CD4-positive, alpha-beta T cell treated with Interleukin-10 for 1 hour (primary cell): ENCODE results near the gene INTS1.

ENCODE experiments used
- DNase-seq: peaks from one replicate; pipeline ENCODE4 v3.0.0-alpha.2; 2020

INTS1 gene

DNA sequence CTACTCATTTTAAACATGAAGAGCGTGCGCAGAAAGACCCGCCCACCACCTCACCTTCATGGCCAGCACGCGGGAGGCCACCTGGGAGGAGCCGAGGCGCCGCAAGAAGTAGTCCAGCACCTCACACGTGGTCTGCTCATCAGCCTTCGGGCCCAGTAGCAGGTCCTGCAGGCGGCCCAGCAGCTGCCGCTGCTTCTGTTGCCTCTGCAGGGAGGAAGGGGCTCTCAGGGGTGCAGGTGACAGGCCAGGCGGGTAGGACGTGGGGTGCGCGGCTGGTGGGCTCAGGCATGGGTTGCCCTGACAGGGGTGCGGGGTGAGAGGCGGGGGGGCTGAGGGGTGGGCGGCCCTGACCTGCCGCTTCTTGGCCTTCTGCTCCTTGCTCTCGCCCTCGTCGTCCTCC is 17.6 kb downstream of the INTS1 start:
- DNase-seq, result no peak

DNA sequence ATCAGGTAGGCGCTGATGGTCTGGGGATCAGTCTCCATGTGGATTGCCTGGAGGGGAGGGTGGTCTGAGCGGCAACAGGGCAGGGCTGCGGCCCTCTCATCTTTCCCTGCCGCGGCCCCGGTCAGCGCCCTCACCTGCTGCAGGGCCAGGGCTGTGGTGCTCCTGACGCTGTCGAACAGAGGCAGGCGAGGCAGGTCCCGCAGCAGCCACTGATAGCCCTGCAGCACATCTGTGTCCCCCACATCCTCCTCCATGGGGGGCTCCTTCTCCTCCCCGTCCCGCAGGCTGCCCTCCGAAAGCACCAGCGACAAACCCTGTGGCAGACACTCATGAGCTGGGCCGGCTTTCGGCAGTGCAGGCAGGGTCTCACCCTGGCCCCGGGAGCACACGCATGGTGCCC is 19.0 kb downstream of the INTS1 start:
- no peak for DNase-seq

DNA sequence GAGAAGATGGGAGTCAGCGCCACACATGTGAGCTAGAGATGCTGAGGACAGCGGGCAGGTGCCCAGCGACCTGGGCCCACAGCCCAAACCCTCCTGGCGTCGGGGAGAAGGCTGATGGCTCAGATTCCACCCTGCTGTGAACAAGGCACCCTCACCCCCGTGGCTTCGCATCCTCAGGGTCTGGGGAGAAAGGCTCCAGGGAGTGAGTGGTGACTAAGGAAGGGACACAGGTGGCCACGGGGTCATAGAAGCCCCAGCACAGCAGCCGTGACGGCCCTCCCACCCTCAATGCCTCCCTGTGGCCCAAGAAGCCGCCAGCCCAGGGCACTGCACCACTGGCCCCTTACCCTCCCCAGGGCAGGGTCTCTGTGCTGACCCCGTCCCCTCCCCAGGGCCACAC is 19.6 kb downstream of the INTS1 start:
- DNase-seq, result no peak

DNA sequence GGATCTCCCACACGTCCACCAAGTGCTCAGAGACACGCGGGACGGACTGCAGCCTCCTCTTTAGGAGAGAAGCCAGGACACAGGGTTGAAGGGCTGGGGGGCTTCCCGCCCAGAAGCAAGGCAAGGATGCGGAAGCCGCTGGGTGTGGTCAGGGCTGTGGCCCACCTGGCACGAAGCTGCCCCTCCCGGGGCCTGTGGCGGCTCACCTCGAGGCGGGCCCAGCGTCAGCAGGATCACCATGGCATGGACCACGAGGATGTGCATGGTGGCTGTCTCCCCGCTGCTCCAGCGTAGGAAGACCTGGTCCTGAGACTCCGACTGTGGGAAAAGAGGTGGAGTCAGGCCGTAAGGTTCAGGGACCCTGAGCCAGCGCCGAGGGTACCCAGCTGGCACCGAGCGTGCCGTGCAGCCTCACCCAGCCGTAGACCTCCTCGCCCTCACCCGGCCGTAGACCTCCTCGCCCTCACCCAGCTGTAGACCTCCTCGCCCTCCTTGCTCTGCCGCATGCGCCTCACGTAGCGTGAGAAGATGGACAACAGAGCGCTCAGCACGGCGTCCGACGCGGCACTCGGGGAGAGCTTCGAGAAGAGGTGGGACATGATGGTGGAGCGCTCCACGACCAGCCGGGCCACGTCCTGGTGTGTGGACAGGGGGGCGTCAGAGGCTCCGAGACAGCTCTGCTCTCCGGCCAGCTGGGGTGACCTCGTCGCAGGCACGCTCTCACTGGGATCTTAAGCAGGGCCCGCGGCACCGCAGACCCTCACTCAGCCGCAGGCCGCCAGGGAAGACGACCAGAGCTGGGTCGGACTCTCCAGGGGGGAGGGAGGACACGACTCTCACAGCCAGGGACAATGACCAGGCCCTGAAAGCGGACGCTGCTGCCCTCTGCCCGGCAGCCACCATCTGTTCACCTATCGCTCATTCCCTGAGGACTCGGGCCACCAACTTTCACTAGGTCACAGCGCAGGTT is 20.4 kb downstream of the INTS1 start:
- no peak for DNase-seq

DNA sequence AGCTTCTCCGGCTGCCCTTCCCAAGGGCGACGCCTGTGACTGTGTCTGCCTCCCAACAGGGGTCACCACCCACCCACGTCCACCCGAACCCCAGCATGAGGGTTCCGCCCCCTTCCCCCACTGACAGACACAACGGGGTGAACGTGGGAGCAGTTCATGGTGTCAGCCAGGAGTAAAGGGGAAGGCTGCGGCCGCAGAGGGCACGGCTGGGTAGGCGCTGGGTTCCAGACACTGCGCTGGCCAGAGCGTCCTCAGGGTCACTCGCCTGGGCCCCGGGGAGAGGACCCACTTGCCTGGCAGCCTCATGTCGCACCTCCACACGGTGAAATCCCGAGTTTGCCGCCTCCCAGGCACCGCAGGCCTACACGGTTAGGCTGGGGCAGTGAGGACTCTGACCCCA is 21.1 kb downstream of the INTS1 start:
- no peak for DNase-seq

DNA sequence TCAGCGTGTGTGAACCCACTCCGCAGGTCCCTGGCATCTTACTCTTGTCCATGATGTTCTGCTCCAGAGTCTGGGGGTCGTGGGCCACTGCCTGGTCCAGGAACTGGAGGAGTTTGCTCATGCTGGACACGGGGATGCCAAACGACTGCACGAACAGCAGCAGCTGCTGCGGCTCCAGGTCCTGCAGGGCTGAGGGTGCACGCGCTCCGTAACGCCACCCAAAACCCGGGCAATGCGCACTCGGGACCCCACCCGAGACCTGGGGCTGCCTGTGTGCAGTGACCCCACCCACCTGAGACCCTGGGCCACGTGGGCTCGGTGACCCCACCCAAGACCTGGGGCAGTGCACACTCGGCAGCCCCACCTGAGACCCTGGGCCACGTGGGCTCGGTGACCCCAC is 22.9 kb downstream of the INTS1 start:
- DNase-seq, result no peak

DNA sequence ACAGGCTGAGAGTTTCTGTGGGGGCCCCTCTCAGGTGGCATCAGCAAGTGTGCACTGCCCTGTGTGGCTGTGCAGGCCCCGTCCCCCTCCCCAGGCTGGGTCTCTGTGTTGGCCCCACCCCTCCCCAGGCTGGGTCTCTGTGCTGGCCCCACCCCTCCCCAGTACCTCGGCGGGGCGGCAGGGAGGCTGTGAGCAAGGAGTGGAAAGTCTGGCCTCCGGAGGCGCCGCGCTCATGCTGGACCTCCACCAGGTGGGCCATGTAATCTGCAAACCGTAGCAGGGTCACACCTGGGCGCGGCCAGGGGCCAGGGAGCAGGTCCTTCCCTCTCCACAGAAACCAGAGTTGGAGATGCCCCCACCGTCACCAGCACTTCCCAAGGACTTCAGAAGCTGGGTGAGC is 23.5 kb downstream of the INTS1 start:
- DNase-seq, result no peak

DNA sequence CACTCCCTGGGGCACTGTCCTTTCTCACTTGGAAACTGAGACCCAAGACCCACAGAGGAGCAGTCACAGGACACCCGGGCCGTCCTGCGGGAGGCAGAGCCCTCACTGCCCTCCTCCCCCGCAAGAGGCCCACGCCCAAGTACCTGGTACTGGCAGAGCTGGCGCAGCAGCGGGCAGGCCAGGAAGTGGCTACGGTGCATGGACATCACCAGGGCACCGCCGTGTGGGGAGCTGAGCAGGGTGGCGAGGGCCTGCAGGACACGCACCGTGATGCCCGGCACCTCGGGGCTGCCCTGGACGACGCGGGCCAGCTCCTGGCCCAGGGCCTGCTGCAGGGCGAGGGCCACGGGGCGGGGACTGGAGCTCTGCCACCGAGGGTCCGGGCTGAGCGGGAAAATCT is 24.9 kb downstream of the INTS1 start:
- no peak for DNase-seq

DNA sequence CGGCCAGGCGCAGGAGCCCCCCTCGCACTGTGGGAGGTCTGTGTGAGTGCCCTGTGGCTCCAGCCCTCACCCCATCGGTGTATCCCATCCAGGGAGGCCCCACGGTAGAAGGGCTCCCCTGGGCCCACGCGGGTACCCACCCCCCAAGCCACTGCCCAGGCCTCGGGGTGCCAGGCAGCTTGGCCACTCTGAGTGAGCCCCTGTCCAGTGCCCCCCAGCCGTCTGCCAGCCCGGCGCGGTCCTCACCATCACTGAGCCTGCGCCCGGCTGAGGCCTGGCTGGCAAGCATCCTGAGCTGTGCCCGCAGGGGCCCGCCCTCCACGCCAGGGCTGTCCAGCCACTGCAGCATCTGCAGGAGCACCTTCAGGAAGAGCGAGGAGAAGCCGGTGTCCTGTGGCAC is 25.7 kb downstream of the INTS1 start:
- no peak for DNase-seq

DNA sequence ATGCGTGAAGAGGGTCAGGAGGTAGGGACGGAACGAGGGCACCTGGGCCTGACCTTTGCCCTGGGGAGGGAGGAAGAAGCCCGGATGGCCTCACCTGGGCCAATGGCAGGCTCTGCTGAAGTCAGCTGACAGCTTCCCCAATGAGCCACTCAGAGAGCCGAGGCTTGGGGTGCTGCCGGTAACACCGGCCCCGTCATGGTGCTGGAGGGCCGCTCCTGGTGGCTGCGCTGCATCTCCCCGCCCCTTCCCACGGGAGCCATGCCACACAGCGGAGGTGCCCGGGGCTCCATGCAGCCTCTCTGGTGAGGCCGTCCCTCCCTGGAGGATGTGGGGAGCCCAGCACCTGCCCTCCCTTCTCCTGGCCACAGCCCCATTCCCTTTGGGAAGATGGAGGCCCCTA is 27.3 kb downstream of the INTS1 start:
- DNase-seq, result no peak

DNA sequence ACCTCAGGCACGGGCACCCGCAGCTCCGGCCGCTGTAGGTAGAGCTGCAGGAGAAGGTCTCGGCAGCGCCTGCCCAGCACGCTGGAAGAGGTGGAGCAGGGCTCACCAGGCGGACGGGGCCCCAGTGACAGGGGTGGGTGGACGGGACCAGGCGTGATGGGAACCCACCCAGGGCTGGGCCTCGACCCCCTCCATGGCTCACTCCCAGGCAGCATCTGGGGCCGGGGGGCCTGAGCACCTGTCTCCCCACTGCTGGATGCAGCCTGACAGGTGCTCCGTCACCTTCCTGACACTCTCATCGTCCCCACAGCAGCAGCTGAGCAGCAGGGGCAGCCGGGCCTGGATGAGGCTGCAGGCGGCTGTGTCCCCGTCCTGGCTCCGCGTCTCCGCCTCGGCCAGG is 28.2 kb downstream of the INTS1 start:
- no peak for DNase-seq

DNA sequence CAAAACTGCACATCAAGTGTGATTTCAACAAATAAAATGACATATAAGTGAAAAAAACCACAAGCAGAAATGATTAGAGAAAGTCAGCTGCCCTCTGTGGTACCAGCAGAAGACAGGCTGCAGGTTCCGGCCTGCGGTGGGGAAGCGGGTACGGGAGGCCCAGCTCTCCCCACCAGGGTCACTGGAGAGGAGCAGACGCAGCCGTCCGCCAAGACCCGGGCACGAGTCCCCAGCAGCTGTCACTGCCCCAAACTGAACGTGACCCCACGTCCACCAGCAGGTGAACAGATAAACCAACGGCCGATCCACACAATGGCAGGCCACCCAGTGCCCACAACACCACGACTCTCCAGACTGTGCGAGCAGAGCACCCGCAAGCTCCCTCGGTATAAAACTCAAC is 28.8 kb downstream of the INTS1 start:
- DNase-seq, result no peak

DNA sequence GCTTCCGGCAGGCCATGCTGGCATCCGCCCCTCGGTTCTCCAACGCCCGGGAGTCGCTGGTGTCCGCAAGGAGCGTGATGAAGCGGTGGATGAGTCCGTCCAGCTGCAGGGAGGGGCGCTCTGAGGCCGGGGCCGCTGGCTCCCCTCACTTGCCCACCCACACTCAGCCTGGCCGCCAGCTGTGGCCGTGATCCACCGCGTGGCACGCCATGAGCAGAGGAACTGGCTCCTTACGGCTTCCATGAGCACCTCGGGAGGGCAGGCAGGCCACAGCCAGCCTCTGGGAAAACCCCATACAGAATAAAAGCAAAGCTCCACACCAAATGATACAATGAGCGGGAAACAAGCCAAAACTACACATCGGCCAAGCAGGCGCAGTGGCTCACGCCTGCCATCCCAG is 29.5 kb downstream of the INTS1 start:
- no peak for DNase-seq

DNA sequence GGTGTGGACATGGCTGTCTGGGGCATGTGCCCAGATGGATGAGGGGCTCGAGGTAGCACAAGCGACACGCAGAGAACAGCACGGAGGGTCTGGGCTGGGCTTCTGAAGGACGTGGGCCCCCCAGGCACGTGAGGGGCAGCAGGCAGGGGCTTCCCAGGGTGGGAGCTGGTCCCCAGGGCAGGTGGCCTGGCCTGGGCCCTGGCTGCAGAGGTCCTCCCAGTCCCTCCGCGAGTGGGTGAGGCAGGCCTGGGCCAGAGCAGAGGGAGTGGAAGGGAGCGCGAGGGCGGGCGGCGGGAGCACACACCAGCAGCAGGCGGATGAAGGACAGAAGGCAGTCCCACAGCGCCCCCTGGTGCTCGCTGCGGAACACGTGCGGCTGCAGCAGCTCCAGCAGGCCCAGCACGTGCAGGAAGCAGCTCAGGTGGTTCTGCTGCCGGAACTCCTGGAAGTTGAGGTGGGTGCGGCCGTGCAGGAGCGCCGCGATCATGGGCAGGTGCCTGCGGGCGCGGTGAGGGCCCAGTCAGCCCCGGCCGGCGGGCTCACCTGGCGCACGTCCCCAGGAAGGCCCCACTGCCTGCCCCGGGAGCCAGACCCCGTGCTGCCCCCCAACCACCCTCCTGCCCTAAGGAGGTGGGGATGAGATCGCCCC is 30.2 kb downstream of the INTS1 start:
- peak; percentile 87 for DNase-seq

DNA sequence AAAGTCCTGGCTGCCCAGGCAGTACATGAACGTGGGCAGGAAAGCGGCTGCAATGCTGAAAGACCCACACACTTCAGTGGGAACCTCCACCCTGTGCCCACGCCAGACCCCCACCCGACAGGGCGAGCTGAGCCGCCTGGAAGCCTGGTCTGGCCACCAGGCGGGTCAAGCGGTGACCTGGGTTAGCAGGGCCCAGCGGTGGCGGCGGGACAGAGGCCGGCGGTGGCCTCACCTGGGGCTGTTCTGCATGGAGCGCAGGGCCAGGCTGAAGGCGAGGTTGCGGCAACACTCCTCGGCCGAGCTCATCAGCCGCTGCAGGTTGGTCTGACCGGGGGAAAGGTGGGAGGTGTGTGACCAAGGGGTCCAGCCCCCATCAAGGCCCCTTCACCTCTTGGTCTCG is 33.3 kb downstream of the INTS1 start:
- DNase-seq, result no peak

DNA sequence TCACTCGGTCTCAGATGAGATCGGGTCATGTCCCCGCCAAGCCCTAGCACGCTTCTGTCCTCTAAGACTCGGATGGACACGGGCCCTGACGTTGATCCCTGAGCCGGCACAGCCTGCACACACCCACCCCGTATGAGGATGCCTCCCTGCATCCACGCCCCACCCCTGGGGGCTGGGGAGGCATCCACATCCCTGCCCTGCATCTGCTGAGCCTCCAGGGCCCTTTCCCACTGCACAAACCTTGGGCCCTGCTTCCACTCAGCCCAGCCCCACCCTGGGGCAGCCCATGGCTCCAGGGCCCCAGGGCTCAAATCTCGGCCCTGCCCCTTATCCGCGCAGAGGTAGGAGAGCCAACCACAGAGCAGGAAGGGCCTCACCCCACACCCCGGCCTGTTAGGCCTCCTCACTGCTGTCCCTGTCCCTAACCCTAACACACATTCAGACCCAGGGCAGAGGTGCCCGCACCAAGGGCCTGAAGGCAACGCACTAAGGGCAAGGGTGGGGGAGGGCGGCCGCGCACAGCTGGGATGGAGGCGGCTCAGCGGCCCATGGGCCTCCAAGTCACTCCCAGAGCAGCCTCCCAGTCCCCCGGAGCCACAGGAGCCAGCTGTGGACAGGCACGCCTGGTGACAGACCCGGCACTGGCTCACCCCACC is 35.4 kb downstream of the INTS1 start:
- DNase-seq, result no peak

DNA sequence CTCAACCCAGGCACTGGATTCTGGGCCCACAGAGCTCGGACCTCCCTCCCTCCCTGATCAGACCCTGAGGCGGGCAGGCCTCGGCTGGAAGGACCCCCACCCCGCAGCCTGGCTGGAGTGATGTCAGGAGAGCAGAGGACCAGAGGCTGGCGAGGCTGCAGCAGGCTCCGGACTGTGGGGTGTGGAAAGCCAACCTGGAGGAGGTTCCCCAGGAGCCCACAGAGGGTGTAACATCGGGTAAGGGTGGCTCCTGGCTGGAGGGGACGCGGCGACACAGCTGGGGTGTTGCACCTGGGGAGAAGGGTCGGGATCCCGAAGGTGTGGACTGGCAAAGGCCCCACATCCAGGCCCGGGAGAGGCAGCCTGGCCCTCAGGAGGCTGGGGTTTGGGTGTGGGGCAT is 36.0 kb downstream of the INTS1 start:
- DNase-seq, result no peak

DNA sequence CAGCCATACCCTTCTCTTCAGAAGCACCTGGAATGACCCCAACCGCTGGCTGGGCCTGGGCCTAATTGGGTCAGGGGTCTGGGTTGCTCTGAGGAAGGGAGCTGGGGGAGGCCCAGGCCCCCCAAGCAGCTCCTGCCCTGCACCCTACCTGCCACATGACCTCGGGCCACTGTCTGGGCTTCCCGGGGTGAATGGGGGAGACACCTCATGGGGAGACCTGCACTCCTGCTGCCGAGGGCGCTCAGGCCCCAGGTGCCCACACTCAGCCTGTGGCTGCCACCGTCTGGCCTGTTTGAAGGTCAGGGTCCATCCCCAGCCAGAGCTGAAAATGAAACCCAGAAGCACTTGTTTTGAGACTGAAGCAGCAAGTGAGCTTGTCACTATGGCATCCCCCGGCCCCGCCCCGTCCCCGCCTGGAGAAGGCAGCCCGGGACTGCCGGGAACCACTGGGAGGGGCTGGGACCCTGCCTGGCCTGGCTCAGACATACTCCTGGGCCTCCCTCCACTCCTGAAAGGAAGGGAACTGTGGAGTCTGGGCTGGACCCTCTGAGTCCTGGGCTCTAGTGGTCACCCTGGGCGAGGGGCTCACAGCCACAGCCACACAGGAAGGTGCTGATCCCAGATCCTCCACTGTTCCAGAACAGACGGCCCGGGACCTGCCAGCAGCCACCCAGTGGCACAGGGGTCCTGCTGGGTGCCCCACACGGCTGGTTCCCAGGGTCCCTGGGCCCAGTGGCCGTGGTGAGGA is 37.5 kb downstream of the INTS1 start:
- no peak for DNase-seq

DNA sequence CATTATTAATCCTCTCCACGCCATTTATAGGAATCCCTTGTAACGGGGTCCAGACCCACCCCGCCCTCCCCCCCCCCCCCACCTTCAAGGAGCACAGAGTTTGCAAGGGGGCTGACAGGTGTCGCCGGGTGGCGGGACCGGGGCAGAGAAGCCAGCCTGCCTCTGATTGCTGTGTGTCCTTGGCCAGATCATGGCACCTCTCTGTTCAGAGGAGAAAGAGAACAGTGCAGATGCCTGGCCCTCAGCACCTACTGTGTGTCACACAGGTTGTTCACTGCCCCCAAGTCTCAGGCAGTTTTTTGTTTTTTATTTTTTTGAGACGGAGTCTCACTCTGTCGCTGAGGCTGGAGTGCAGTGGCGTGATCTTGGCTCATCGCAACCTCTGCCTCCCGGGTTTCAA is 39.5 kb downstream of the INTS1 start:
- DNase-seq, result no peak

DNA sequence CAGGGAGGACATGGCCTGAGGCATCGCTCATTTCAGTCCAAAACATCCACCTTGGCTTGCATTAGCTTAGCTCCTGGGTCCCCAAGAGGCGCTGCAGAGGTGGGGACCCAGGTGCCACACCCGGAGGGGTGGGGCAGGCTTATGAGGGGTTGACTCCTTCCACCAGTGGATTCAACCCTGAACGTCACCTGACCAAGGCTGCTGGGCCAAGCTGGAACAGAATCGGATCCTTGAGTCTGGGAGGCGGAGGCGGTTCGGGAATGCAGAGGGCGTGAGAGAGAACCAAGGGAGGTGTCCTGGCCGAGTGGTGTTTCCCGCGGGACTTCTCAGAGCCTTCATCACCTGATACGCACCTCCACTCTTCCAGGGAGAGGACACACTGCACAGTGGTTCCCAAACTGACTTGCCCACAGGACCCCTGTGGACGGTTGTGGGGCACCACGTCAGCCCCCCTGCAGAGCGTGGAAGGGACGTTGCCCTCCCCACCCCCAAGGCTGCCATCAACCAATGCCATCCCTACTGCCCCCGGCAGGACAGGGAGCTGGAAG is 40.4 kb downstream of the INTS1 start:
- DNase-seq, result no peak

DNA sequence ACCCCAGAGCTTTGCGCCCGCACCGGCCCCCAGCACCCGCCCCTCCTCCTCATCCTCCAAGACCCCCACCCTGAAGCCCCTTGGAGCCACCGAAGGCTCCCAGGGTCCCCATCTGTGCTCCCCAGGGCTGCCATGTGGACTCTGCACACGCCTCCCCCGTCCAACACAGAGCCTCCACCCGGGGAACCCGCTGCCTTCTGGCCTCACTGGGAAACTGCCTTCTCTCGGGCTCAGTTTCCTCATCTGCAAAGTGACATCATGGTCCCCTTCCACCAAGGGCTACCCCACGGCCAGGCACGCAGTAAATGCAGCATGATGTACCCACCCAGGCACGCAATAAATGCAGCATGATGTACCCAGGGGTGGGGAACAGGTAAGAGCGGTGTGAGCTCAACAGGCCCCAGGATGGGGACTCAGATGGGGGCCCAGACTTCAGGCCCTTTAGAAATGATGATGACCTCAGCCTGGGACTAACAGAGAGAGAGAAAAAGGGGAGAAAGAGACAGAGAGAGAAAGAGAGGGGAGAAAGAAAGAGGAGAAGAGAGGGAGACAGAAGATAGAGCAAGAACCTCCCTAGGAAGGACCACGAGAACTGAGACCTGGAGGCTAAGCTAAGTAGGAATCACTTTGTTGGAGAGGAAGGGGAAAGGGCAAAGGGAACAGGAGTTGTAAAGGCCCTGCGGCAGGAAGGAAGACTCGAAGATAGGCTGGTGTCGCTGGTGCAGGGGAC is 42.4 kb downstream of the INTS1 start:
- no peak for DNase-seq
